ENCODE results near the gene DNER.

The DNER gene

GRCh38 chr2:229572507-229573271, 141.7 kb downstream of the DNER start:
- no peak for TF ChIP-seq CTCF (conservative IDR thresholded peaks at IDR 0.05; ENCODE audit: low read depth, low read length)
- DNase-seq (ENCODE audit: low read depth): no peak
- H3K4me3 ChIP-seq (ENCODE audit: low read depth, low read length): no peak overlapping the region

DNA sequence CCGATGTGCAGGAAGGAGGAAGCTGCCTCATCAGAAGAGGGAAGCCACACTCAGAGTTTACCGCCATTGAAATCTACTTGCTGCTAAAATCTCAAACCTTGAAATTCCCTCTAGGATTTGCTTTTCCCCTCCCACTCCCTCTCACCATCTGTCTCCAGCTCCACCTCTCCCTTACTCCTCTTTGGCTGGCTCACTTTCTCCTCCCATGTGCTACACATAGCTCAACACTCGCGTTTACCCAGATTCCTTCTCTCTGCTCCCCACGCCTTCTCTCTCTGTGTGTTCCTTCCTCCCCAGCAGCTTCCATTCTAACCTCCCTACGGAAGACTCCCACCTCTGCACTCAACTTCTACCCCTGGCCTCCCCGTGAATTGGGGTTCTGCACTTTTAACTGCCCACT, 143.1 kb downstream of the DNER start:
- no peak overlapping the region for H3K4me3 ChIP-seq (ENCODE audit: low read depth, low read length)
- no peak for TF ChIP-seq CTCF (conservative IDR thresholded peaks at IDR 0.05; ENCODE audit: low read depth, low read length)
- DNase-seq (ENCODE audit: low read depth): no peak

GRCh38 chr2:229566370-229566769, 148.0 kb downstream of the DNER start:
- no peak for TF ChIP-seq CTCF (conservative IDR thresholded peaks at IDR 0.05; ENCODE audit: low read depth, low read length)
- no peak overlapping the region for H3K4me3 ChIP-seq (ENCODE audit: low read depth, low read length)
- DNase-seq (ENCODE audit: low read depth): no peak

GRCh38 chr2:229564300-229564907, 150.0 kb downstream of the DNER start:
- no peak for TF ChIP-seq CTCF (conservative IDR thresholded peaks at IDR 0.05; ENCODE audit: low read depth, low read length)
- no peak for DNase-seq (ENCODE audit: low read depth)
- no peak overlapping the region for H3K4me3 ChIP-seq (ENCODE audit: low read depth, low read length)

DNA sequence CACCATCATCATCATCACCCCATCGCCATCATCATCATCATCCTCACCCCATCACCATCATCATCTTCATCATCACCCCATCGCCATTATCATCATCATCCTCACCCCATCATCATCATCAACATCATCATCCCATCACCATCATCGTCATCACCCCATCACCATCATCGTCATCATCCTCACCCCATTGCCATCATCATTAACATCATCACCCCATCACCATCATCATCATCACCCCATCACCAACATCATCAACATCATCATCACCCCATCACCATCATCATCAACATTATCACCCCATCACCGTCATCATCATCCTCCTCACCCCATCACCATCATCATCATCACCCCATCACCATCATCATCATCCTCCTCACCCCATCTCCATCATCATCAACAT, 151.0 kb downstream of the DNER start:
- H3K4me3 ChIP-seq (ENCODE audit: low read depth, low read length): no peak overlapping the region
- TF ChIP-seq CTCF (conservative IDR thresholded peaks at IDR 0.05; ENCODE audit: low read depth, low read length): no peak
- DNase-seq (ENCODE audit: low read depth): no peak

- TF ChIP-seq CTCF (conservative IDR thresholded peaks at IDR 0.05; ENCODE audit: low read depth, low read length): peak; percentile 31
Measured at GRCh38 chr2:229562472-229563127, 151.8 kb downstream of the DNER start.

More at GRCh38 chr2:229562472-229563127, 151.8 kb downstream of the DNER start:
- H3K4me3 ChIP-seq (ENCODE audit: low read depth, low read length): no peak overlapping the region
- no peak for DNase-seq (ENCODE audit: low read depth)

Measured in choroid plexus epithelial cell (primary cell).